HFFc6 (cell line): ENCODE results near the gene BRWD1. TPM values are rescaled to one million over a fixed set of nuclear protein-coding genes. Genes with fewer than 3 reads are reported as not detected.

Source experiments
- DNase-seq: peaks from one replicate; pipeline ENCODE4 v3.0.0-alpha.2; 2018
- H3K27ac Mint-ChIP-seq: 2 replicates; pipeline ENCODE4 v1.8.0; 2020; ENCODE audit warnings: mild to moderate bottlenecking, mixed read lengths
- H3K27me3 Mint-ChIP-seq: 2 replicates; pipeline ENCODE4 v1.8.0; 2021; ENCODE audit warnings: mild to moderate bottlenecking, moderate library complexity, mixed read lengths; ENCODE audit not compliant: insufficient read depth
- H3K36me3 Mint-ChIP-seq: 2 replicates; pipeline ENCODE4 v1.8.0; 2021; ENCODE audit warnings: low read depth, mixed read lengths
- H3K4me1 Mint-ChIP-seq: 2 replicates; pipeline ENCODE4 v1.8.0; 2020; ENCODE audit warnings: low read depth, mixed read lengths
- H3K4me3 Mint-ChIP-seq: 2 replicates; pipeline ENCODE4 v1.8.0; 2020; ENCODE audit warnings: mild to moderate bottlenecking, moderate library complexity, mixed read lengths
- H3K9me3 Mint-ChIP-seq: 2 replicates; pipeline ENCODE4 v1.8.0; 2020; ENCODE audit warnings: mild to moderate bottlenecking, mixed read lengths
- total RNA-seq, 6 experiments: library from RNA; stranded (reverse); fragmentation: NEBNext Ultra II Directional; extraction: Animal tissue kit (Norgen Biotek cat#: 25700); gene quantifications; 2 replicates in 1 of 6; 3 replicates in 5 of 6; pipeline ENCODE4 v1.2.3, GENCODE V29; 2021
- TF ChIP-seq, protein P1 (sequence below): fragments of 200-600 bp; sonication (generic); IDR thresholded peaks from 2 replicates; pipeline ENCODE4 v1.5.0; 2021; ENCODE audit warnings: antibody characterized with exemption, mild to moderate bottlenecking

BRWD1 gene
- total RNA-seq, 6 experiments from 2014 or later, result 15.0 to 17.7 (median 15.9) TPM

DNA sequence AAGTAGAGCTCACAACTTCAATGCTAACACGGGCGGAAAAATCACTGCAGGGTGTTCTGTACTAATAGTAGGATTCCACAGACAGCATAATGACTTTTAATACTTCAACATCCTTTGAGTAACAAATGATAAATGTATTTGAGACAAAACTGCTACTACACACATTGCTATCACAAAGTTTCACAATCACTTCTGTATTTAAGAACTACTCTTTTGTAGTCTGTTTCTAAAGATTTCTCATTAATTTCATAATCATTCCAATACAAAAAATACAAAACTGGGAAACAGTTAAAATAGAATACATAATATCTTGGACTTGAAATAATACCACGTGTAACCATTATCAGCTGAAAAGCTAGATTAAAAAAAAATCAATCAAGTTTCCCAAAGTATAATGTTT lies 32.8 kb upstream of the BRWD1 start:
- Mint-ChIP-seq H3K4me3 (peak overlapping the region; percentile 94), H3K9me3 (no peaks in the 10 kb centered on the region), H3K27me3 (peaks cover 4% of the 10 kb centered on the region; the same call in 1 of the 2 replicates), H3K36me3 (peaks cover 42% of the 10 kb centered on the region), H3K27ac (no peak overlapping the region), H3K4me1 (peaks cover 29% of the 10 kb centered on the region)
- TF ChIP-seq, protein P1, sequence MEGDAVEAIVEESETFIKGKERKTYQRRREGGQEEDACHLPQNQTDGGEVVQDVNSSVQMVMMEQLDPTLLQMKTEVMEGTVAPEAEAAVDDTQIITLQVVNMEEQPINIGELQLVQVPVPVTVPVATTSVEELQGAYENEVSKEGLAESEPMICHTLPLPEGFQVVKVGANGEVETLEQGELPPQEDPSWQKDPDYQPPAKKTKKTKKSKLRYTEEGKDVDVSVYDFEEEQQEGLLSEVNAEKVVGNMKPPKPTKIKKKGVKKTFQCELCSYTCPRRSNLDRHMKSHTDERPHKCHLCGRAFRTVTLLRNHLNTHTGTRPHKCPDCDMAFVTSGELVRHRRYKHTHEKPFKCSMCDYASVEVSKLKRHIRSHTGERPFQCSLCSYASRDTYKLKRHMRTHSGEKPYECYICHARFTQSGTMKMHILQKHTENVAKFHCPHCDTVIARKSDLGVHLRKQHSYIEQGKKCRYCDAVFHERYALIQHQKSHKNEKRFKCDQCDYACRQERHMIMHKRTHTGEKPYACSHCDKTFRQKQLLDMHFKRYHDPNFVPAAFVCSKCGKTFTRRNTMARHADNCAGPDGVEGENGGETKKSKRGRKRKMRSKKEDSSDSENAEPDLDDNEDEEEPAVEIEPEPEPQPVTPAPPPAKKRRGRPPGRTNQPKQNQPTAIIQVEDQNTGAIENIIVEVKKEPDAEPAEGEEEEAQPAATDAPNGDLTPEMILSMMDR, result no peak
- DNase-seq, result no peak

DNA sequence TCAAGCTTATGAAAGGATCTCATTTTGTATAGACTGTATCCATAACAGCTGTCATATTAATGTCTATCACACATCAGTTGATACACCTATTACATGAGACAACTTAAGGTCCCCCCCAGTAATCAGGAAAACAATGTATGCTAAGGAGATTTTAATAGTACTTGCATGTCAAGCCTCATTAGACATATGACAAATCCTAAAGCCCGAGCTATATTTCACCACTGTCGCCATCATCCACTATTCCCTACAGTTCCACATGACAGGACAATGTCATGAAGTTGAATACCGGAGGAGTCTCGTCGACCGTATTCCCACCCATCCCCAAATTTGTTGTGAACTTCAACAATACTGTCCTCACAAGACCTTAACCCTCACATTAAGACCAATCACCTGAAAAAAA lies 32.0 kb upstream of the BRWD1 start:
- Mint-ChIP-seq H3K4me1 (peaks cover 29% of the 10 kb centered on the region), H3K27me3 (peaks cover 4% of the 10 kb centered on the region; the same call in 1 of the 2 replicates), H3K36me3 (peaks cover 49% of the 10 kb centered on the region), H3K27ac (peak overlapping the region; percentile 8; the same call in 1 of the 2 replicates), H3K9me3 (no peaks in the 10 kb centered on the region), H3K4me3 (peak overlapping the region; percentile 16)
- no peak for DNase-seq
- TF ChIP-seq, protein P1, result no peak

GRCh38 chr21:39344848-39345247 lies 31.4 kb upstream of the BRWD1 start:
- Mint-ChIP-seq H3K4me1 (peaks cover 29% of the 10 kb centered on the region), H3K4me3 (no peak overlapping the region), H3K27ac (no peak overlapping the region; the same call in 1 of the 2 replicates), H3K27me3 (no peaks in the 10 kb centered on the region), H3K9me3 (no peaks in the 10 kb centered on the region), H3K36me3 (peaks cover 49% of the 10 kb centered on the region)
- TF ChIP-seq, protein P1, result no peak
- no peak for DNase-seq

- no peak for DNase-seq
- Mint-ChIP-seq H3K27ac (no peak overlapping the region), H3K4me1 (peaks cover 16% of the 10 kb centered on the region), H3K27me3 (no peaks in the 10 kb centered on the region), H3K4me3 (no peak overlapping the region), H3K36me3 (peaks cover 36% of the 10 kb centered on the region), H3K9me3 (no peaks in the 10 kb centered on the region)
- TF ChIP-seq, protein P1, result no peak
Measured at GRCh38 chr21:39341249-39341923, 28.0 kb upstream of the BRWD1 start.

- no peak for DNase-seq
- H3K4me1 Mint-ChIP-seq, result peaks cover 9% of the 10 kb centered on the region
- no peaks in the 10 kb centered on the region for H3K9me3 Mint-ChIP-seq
- H3K4me3 Mint-ChIP-seq, result no peak overlapping the region
- TF ChIP-seq, protein P1, result no peak
- H3K36me3 Mint-ChIP-seq, result peaks cover 29% of the 10 kb centered on the region
- no peaks in the 10 kb centered on the region for H3K27me3 Mint-ChIP-seq
- no peak overlapping the region for H3K27ac Mint-ChIP-seq
Measured at GRCh38 chr21:39340687-39341086, 27.3 kb upstream of the BRWD1 start.
